Stimulated activated naive CD8-positive, alpha-beta T cell treated with anti-CD3 and anti-CD28 coated beads, Interleukin-15, amount 100 ng/mL, for 72 hours (primary cell): Measurements from ENCODE around the gene PEX3.
A peak's percentile ranks its signal among the peaks of the same experiment; 100 is the strongest.

Experiments used
- ATAC-seq: fragments of 150-1000 bp; cut with Tn5 transposase; 2 replicates; pipeline ENCODE4 v1.10.0; 2021; ENCODE audit warnings: mild to moderate bottlenecking, moderate library complexity
- DNase-seq, 2 donors: peaks; one replicate each; pipeline ENCODE4 v3.0.0; 2021 to 2022
- H3K27ac Mint-ChIP-seq, 2 donors: one replicate each; pipeline ENCODE4 v1.8.0; 2022; ENCODE audit warnings: mild to moderate bottlenecking in 2 of 2, mixed read lengths in 2 of 2, moderate library complexity in 2 of 2
- H3K27me3 Mint-ChIP-seq: one replicate; pipeline ENCODE4 v1.8.0; 2022; ENCODE audit warnings: mixed read lengths
- H3K4me1 Mint-ChIP-seq: one replicate; pipeline ENCODE4 v1.8.0; 2022; ENCODE audit warnings: mild to moderate bottlenecking, mixed read lengths
- H3K4me3 Mint-ChIP-seq, 2 donors: one replicate each; pipeline ENCODE4 v1.8.0; 2022; ENCODE audit warnings: mild to moderate bottlenecking in 2 of 2, mixed read lengths in 2 of 2, moderate library complexity in 1 of 2
- H3K9me3 Mint-ChIP-seq, 2 donors: one replicate each; pipeline ENCODE4 v1.8.0; 2022; ENCODE audit warnings: mixed read lengths in 2 of 2

PEX3 gene

DNA sequence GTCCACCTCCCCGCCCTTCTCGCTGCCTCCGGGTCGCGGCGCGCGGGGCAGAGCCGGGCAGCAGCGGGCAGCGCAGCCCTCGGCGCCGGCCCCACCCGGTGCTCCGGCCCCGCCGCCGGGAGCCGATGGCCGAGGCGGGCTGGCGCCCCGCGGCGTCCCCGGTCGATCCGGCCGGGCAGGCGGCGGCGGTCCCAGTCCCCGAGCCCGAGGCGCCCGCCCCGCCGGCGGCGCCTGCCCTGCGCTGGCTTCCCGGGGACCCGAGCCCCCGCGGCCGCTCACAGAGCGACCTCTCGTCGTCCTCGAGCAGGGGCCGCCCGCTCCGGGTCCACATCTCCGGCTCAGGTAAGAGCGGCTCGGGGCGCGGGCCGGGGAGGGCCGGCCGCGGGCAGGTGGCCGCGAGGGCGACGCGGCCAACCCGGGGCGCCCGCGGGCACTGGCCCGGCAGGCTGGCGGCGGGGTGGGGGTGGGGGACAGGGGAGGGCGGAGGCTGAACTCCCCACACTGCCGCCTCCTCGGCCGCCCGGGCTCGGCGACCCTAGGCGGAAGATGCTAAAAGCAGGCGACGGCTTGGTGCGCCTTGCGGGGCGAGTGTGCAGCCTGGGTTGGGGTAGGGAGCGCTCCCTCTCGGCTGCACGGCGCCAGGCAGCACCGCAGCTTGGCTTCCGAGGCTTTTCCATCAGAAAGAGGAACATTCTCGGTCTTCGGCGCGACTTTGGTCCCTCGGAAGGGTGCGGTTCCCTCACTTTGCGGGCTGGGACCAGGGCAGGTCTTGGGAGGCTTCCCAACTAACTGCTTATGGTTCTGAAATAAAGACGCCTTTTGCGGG lies 86.5 kb downstream of the PEX3 start:
- ATAC-seq (peak; percentile 87), DNase-seq (peak; percentile 59 to 73)
- Mint-ChIP-seq H3K4me3 (peak overlapping the region; percentile 72 to 76), H3K27ac (no peak overlapping the region), H3K9me3 (no peaks in the 10 kb centered on the region), H3K4me1 (peaks cover 18% of the 10 kb centered on the region), H3K27me3 (no peaks in the 10 kb centered on the region)

DNA sequence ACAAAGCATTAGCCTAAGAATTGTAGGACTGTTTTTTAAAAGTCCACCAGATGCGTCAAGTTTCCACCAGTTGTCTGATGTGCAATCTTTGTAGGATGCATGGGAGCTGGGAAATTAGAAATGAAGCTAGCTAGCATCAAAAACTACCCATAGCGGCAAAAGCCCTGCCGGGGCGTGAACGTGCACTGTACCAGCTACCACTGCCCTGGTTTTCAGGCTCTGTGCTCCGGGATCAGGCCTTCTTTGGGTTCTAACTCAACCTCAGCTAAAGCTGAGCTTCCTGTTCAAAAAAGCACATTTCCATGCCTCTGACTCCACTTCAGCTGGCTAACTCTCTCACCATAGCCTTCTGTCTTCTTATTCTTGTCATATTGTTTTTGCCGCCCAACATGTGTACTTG lies 87.8 kb downstream of the PEX3 start:
- Mint-ChIP-seq H3K9me3 (no peaks in the 10 kb centered on the region), H3K4me1 (peaks cover 18% of the 10 kb centered on the region), H3K4me3 (peak overlapping the region; percentile 72 to 76), H3K27me3 (no peaks in the 10 kb centered on the region), H3K27ac (no peak overlapping the region)
- DNase-seq: no peak
- ATAC-seq: no peak

DNA sequence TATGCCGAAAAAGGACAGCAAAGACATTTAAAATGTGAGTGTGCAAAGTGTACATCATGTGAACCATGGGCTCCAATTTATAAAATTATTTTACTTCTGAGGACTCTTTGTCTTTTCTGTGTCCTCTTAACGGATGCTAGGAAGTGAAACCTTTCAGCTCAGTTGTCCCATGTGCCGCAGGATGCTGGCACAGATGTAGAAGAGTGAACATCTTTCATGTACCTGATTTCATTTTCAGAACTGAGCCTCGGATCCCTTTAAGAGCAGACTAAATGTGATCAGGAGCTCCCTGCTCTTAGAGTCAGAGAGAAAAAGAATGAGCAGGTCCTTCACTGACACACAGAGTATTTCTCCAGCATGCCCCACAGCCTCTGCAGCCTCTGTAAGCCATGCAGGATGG lies 88.5 kb downstream of the PEX3 start:
- H3K4me1 Mint-ChIP-seq: peaks cover 18% of the 10 kb centered on the region
- no peak for ATAC-seq
- no peaks in the 10 kb centered on the region for H3K27me3 Mint-ChIP-seq
- H3K4me3 Mint-ChIP-seq: no peak overlapping the region
- no peak overlapping the region for H3K27ac Mint-ChIP-seq
- DNase-seq: no peak
- no peaks in the 10 kb centered on the region for H3K9me3 Mint-ChIP-seq

DNA sequence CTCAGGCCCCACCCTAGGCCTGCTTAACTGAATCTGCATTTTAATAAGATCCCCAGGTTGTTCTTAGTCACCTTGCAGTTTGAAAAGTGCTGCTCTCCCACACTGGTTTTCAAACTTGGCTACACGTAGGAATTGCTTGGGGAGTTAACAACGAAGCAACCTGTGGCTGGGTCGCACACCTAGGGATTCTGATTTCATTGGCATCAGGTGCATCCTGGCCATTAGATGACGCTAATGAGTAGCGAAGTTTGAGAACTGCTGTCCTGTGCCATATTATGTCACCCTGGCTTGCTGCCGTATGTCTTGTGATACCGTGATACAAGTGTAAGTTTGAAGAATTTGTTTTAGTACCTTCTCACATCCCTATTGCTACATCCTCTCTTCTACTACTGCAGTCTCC lies 89.1 kb downstream of the PEX3 start:
- Mint-ChIP-seq H3K4me3 (no peak overlapping the region), H3K9me3 (no peaks in the 10 kb centered on the region), H3K4me1 (peaks cover 18% of the 10 kb centered on the region), H3K27ac (no peak overlapping the region), H3K27me3 (no peaks in the 10 kb centered on the region)
- no peak for DNase-seq
- no peak for ATAC-seq

DNA sequence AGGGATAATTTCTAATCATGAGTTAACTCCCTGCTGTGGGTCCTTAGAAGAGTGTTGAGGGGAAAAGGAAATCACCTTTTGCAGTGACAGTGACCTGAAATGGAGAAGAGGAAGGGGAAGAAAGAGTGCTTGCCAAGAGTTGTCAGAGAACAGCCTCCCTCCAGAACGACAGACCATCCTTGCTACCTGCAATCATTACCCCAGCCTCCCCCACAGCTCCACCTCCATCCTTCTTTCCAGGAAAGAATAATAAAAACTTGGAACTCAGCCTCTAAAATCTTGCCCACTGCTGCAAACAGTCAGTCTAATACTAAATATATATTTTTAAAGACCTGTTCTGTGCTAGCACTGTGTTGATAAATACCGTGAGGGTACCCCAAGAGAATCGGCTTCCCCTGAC lies 89.6 kb downstream of the PEX3 start:
- Mint-ChIP-seq H3K27me3 (no peaks in the 10 kb centered on the region), H3K4me1 (peaks cover 22% of the 10 kb centered on the region), H3K27ac (no peak overlapping the region), H3K4me3 (no peak overlapping the region), H3K9me3 (no peaks in the 10 kb centered on the region)
- DNase-seq: no peak
- ATAC-seq: no peak
